HG03457 (cell line): ENCODE measurements around the gene XXYLT1.
"Not testable (repeated sequence)": the region's sequence is repeated elsewhere in the genome, so short reads cannot be mapped to it uniquely, and the experiment has no call there.

ENCODE experiments used
- ATAC-seq: cut with Tn5 transposase; IDR thresholded peaks from one replicate; pipeline ENCODE4 v1.9.1; 2021; ENCODE audit warnings: moderate number of reproducible peaks; ENCODE audit not compliant: unreplicated experiment

XXYLT1 gene

DNA sequence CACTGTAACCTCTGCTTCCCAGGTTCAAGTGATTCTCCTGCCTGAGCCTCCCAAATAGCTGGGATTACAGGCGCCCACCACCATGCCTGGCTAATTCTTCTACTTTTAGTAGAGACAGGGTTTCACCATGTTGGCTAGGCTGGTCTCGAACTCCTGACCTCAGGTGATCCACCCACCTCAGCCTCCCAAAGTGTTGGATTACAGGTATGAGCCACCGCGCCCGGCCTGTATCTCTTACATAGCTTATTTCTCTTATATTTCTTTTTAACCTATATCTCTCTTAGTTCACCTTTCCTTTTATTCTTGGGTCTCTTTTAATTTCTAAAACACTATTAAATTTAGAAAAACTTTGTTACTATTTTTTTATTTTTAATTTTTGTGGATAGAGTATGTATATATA is 42.1 kb downstream of the XXYLT1 start:
- not testable (repeated sequence) for ATAC-seq

DNA sequence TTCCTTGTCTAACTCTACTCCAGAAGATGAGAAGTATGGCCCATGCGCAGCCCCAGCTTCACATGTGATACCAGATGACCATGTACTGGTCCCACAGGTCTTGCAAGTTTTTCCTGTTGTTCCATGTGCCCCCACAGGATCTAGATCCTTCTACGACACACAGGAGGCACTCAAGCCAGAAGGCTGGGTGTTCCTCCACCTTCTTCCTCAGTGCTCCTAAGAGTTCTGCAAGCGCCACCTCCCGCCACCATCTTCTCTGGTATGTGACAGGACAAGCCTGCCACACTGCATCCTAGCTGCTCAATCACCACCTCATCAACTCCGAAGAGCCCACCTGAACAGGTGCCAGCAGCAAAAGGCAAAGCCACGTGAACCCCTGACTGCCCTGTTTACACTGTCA is 43.1 kb downstream of the XXYLT1 start:
- no peak for ATAC-seq

DNA sequence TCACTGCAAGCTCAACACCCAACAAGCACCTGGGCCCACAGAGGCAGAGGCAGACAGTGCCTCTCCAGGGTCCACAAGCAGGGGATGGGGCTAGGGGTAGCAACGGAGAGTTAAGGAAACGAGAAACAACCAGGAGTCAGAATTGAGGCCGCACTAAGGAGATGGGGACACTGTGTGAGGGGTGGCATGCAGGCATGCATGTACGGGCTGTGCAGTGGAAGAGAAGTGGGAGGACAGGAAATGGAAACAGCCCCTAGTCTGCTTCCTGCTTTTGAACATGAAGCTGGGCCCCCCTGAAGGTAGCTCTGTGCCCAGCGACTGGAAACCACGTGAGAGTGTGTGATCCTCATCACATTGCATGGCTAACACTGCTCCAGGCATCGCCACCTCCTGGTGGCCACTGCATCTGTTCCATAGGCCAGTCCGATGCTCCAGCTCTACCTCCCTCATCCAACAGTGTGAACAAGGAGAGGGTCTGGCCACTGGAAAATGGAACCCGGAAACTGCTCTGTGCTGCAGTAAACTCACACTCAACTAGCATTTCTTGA is 44.0 kb downstream of the XXYLT1 start:
- ATAC-seq = no peak

DNA sequence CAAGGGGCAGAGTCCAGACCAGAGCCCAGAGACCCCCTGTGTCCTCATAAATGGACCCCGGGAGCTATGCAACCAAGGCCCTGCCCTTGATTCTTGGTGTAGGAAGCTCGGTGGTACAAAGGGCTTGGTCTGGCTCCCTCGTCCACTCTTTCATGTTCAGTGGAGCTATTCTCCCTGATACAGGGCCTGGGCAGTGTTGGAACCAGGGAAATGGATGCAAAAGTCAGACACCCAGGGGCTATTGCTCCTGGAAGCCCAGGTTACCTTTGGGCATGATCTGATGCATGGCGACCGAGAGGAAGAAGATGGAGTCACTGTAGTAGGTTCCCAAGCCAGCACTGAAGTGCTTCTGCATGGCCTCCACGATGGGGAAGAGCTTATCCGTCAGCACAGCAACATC is 44.5 kb downstream of the XXYLT1 start:
- no peak for ATAC-seq

DNA sequence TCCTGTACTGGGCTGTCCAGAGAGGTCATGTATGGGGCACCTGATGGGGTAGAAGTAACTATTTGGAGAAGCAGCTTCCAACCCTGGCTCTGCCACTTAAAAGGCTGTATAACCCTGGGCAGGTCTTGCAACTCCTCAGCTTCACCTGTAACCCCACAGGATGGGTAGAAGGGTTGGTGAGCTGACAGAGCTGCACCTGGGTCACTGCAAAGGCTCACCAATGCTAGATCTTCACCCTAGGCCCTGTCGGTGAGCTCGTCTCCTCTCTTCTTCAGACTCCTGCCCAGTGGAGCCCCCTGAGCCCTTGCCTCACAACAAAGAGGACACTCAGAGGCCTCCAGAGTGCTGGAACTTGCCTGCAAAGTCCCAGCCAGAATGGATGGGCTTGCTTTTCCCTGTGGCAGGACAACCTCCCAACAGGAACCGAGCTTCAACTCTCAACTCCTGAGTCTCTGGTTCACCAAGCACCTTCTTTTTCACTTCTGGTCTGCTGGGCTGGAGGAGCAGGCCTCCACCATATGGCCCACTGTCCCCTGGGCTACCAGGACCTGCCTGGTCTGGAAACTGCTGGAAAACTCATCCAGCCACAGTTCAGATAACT is 45.9 kb downstream of the XXYLT1 start:
- ATAC-seq = no peak

DNA sequence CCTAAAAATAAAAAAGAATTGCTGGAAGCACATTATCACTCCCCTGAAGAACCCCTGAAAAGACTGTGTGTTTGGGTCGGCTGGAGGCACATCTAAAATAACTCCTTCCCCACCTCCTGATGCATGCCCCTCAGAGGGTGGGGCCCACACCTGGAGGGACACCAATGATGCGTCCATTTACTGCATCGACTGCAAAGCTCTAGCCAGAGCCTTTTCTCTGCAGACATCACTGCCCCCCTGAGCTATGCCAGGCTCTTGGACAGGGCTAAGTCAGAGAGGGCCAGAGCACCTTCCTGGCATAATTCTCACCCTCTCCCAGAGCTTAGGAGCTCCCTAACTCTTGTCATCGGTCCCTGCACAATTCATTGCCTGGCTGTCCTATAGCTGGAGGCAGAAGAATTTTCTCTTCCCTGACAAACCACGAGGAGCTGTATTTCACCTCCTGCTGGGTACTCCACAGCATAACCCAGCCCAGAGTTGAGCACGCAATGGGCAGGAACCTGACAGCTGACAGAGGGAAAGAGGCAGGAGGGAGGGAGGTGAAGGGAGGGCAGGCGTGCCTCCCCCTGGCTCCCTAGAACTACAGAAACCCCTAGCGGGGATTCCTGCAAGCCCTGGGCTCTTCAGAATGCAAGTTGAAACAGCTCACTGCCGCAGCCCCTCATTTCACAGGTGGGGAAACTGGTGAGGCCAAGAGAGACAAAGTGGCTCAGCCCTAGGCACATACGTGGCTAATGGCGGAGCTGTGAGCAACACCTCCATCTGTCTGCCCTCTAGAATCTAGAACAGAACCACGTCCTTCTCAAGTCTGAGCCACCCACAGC is 46.6 kb downstream of the XXYLT1 start:
- no peak for ATAC-seq

DNA sequence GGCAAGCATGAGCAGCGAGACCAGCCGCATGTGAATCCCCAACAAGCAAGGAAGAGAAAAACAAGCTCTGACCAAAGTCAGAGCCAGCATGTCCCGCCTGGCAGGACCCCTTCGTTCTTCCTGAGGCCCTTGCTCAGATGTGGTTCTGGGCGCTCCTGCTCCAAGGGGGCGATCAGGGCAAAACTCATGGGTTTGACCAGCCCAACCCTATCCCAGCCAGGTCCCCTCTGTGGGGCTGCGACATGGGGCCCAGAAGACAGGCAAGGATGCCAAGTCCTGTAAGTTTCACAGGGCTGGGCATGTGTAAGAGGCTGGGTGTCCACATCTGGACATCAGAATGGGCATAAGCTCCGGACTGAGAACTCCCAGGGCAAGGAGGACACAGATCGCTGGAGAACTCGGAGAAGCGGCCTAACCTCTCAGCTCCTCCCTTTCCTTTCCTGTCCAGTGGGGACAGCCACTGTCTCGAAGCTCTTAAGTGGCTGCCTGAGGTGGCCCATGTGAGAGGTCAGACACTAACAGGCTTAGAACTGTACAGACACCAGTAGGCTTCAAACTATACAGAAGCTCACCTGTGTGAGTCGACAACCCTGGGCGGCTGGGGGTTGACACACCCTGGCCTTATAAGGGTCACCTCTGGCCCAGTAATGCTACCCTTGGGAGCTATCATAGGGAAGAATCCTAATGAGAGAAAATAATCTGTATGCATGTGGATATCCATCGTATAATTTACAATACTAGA is 48.9 kb downstream of the XXYLT1 start:
- no peak for ATAC-seq

DNA sequence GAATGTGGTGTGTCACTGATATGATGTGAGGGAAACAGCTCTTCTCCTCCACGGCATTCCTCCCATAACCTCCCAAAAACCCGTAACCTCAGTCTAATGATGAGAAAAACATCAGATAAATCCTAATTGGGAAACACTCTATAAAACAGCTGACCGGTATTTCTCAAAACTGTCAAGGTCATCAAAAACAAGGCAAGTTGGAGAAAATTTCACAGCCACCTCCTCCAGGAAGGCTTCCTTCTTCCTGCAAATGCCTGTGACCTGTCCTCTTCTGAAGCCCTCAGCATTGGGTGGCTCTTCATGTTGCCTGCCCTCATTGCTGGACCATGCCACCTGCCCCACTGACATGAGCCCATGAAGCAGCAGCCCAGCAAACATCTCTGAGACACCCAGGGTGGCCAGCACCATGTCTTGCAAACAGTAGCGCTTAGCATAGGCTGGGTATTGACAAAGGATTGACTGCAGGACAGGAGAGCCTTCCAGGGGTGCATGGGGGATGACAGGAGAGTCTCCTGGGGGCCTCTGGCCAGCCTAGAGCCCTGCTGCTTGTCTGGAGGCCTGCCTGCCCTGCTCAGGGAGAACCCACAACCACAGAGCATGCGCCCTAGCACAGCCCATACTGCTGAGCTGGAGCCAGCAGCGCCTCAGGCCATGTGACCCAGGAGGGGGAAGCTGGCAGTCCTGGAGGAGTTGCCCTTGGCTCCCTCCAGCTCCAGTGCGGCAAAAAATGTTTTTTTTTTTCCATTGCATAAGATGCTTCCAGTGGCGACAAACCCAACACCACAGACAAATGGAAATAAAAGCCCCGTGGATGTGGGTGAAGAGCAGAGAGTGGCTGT is 49.7 kb downstream of the XXYLT1 start:
- no peak for ATAC-seq

DNA sequence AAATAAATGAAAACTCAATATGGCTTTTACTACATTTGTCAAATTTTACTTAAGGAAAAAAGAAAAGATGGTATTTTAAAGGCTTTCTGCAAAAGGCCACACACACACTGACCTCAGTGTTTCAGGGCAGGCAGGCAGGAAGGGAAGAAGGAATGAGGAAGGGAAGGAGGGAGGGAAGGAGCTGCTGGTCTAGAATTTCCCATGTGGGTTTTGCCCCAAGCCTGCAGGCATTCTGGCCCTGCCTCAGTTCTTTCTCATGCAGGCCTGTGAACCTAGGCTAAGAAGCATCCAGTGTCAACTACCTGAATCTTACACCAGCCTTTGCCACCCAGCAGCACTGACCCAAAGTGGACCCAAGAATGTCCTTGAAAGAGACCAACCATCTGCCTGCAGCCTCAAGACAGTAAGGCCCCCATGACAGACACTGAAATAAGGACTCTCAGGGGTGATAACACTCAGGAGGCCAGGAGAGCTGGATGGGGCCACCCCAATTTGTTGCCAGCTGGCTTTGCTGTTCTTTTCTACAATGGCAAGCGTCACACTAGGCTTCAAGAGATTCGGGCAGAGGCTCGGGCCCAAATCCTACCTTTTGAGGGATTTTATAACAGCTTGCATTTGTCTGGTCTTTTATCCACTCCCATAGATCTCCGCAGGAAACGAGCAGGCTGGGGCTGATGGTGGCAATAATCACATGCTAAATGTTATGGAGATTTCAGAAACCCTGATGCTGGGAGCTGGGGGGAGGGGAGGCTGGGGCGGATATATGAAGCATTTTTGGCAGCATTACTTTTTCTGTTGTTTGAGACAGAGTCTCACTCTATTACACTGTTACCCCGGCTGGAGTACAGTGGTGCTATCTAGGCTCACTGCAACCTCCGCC is 51.4 kb downstream of the XXYLT1 start:
- ATAC-seq = no peak

DNA sequence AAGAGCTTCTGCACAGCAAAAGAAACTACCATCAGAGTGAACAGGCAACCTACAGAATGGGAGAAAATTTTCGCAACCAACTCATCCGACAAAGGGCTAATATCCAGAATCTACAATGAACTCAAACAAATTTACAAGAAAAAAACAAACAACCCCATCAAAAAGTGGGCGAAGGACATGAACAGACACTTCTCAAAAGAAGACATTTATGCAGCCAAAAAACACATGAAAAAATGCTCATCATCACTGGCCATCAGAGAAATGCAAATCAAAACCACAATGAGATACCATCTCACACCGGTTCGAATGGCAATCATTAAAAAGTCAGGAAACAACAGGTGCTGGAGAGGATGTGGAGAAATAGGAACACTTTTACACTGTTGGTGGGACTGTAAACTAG is 52.6 kb downstream of the XXYLT1 start:
- ATAC-seq = not testable (repeated sequence)

DNA sequence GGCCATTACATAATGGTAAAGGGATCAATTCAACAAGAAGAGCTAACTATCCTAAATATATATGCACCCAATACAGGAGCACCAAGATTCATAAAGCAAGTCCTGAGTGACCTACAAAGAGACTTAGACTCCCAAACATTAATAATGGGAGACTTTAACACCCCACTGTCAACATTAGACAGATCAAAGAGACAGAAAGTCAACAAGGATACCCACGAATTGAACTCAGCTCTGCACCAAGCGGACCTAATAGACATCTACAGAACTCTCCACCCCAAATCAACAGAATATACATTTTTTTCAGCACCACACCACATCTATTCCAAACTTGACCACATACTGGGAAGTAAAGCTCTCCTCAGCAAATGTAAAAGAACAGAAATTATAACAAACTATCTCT is 55.4 kb downstream of the XXYLT1 start:
- ATAC-seq = not testable (repeated sequence)

DNA sequence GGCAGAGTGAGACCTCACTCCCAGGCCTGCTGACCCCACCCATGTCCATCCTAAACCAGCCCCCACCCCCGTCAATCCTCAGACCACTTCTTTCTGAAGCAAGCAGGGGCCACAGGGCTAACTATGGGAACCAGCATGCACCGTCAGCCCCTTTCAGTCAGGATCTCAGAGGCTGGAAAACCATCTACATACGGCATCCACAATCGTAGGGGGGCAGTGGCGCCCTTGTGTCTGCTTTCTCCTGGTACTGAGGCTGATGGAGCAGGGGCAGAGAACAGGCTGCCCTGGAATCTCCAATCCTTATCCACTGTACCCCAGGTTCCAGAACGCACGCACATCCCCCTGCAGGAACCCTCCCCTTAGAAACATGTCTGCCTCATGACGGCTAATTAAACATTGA is 56.6 kb downstream of the XXYLT1 start:
- no peak for ATAC-seq

DNA sequence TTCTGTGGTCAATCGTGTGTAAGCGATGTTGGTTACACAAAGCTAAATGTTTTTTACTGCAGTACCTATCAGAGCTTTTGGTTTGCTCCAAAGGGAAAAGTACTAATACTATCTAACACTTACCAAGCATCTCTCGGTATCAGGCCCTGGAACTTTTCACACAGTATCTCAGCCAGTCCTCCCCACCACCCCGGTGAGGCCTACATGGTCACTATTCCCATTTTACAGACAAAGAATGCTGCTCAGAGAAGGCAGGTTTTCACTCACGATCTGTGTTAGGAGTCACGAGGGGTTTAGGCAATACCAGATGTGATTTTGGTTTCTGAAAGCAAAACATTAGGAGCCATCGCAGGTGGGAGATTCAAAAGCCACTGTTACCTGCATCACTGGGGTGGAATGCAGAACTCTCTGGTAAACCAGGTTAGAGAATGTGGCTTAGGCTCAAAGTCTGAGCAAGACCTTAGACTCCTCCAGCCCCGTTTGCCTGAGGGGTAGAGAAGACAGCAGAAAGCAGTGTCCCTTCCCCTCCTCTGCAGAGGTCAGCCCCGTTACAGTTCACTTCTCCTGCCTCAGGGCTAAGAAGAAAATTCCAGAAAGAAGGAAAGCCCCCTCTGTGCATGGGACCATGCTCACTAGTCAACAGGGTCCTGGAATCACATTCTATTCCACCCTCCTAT is 57.2 kb downstream of the XXYLT1 start:
- ATAC-seq = no peak

DNA sequence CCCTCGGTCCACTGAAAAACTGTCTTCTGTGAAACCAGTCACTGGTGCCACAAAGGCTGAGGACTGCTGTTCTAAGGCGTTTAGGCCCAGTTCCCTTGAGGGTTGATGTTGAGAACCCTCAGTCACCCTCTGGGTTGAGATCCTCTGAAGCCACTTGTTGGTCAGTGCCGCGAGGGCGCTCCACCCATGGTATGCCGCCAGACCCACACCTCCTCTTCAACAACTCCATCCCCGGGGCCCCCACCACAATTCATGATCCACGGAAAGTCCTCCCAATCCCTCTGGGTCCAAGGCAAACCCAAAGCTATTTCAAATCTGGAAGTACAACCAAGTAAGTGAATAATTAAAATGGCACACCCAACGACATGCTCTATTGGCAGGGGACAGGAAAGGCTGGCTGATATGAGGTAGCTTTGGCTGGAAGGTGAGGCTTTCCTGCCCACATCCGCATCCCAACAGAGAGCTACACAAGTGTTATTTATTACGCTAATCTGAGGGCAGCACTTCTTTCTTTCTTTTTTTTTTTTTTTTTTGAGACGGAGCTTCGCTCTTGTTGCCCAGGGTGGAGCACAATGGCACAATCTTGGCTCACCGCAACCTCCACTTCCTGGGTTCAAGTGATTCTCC is 58.1 kb downstream of the XXYLT1 start:
- ATAC-seq = no peak

DNA sequence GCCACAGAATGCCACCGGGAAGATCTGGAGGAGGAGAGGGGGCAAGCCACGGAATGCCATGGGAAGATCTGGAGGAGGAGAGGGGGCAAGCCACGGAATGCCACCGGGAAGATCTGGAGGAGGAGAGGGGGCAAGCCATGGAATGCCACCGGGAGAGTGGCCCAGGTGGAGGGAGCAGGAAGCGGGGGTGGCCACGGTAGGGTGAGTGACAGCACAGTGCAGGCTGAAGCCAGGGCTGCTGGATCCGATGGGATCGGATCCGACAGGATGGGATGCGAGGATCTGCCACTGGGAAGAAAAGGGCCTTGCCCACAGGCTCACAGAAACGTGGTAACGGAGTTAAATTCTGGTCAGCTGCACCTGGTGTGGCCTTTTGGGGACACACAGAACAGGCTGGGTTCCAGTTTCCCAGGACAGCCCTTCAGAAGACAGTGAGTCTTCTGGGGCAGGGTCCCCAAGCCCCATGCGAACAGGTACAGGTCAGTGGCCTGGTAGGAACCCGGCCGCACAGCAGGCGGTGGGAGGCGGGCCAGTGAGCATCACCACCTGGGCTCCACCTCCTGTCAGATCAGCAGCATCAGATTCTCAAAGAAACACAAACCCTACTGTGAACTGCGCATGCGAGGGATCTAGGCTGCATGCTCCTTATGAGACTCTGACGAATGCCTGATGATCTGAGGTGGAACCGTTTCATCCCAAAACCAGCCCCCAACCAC is 58.8 kb downstream of the XXYLT1 start:
- no peak for ATAC-seq

DNA sequence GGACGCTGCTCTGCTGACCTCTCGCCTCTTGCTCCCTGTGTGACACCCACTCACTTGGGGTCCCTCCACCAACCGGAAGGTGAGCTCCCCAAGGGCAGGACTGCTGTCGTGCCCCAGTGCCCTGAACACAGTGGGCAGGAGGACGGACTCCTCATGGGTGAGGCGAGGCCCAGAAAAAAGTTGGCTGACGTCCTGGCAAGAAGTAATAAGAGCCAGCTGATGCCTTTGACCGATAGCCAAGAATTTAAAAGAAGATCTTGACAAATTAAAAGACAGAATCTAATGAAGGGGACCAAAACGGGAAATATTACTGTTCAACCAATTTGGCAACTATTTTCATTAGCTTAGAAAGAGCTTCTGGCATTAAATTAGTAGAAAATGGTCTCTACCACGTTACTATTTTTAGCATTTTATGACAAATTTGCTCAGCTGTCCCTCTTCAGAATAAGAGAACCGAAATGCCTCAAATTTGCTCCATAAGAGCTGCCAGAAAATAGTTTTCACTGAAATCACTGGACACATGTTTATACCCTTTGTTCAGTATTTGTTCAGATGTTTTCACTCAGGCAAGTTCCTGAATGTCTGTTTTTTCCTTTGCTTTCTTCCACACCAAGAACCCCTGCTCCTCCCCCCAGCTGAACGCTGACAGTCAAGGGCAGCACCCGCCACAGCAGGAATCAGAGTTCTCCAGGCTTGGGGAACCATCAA is 60.5 kb downstream of the XXYLT1 start:
- no peak for ATAC-seq

DNA sequence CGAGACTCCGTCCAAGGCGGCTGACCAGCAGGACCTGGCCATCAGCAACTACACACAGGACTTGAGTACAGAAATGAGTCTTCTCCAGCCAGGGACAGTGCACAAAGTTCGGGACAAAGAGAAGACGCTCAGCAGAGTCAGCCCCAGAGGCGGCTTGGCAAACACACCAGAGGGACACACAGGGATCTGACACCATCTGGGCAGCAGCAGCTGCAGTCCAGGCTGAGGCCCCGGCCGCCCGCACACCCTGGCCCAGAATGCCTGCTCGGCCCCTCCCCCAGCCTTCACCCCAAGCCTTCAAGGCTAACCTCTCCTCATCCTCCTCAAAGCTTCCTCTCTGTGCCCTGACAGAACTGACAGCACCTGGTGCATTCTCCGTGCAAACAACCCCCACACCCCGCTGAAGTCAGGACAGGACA is 61.1 kb downstream of the XXYLT1 start:
- ATAC-seq = no peak
